ENCODE measurements around the gene NELFE. TPM values are rescaled to one million over a fixed set of nuclear protein-coding genes. Genes with fewer than 3 reads are reported as not detected.

NELFE gene
- total RNA-seq, 2 donors from 2014 or later: 62.4 to 69.3 TPM

- Histone ChIP-seq H3K27ac (no peak overlapping the region), H3K4me1 (ENCODE audit: control insufficient read depth in 1 of 2, low read depth in 2 of 2) (no peaks in the 10 kb centered on the region), H3K4me3 (no peak overlapping the region), H3K9me3 (no peaks in the 10 kb centered on the region), H3K27me3 (replicated peaks; ENCODE audit: insufficient read depth) (no peaks in the 10 kb centered on the region), H3K36me3 (no peaks in the 10 kb centered on the region)
- DNase-seq (ENCODE audit: low spot score) (no peak), ATAC-seq (ENCODE audit: insufficient number of reproducible peaks, low FRiP score, low read depth) (no peak)
- TF ChIP-seq, protein P1, sequence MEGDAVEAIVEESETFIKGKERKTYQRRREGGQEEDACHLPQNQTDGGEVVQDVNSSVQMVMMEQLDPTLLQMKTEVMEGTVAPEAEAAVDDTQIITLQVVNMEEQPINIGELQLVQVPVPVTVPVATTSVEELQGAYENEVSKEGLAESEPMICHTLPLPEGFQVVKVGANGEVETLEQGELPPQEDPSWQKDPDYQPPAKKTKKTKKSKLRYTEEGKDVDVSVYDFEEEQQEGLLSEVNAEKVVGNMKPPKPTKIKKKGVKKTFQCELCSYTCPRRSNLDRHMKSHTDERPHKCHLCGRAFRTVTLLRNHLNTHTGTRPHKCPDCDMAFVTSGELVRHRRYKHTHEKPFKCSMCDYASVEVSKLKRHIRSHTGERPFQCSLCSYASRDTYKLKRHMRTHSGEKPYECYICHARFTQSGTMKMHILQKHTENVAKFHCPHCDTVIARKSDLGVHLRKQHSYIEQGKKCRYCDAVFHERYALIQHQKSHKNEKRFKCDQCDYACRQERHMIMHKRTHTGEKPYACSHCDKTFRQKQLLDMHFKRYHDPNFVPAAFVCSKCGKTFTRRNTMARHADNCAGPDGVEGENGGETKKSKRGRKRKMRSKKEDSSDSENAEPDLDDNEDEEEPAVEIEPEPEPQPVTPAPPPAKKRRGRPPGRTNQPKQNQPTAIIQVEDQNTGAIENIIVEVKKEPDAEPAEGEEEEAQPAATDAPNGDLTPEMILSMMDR (IDR thresholded peaks at IDR 0.05): no peak
These were observed 30.2 kb downstream of the NELFE start for GRCh38 chr6:31928672-31928939.

DNA sequence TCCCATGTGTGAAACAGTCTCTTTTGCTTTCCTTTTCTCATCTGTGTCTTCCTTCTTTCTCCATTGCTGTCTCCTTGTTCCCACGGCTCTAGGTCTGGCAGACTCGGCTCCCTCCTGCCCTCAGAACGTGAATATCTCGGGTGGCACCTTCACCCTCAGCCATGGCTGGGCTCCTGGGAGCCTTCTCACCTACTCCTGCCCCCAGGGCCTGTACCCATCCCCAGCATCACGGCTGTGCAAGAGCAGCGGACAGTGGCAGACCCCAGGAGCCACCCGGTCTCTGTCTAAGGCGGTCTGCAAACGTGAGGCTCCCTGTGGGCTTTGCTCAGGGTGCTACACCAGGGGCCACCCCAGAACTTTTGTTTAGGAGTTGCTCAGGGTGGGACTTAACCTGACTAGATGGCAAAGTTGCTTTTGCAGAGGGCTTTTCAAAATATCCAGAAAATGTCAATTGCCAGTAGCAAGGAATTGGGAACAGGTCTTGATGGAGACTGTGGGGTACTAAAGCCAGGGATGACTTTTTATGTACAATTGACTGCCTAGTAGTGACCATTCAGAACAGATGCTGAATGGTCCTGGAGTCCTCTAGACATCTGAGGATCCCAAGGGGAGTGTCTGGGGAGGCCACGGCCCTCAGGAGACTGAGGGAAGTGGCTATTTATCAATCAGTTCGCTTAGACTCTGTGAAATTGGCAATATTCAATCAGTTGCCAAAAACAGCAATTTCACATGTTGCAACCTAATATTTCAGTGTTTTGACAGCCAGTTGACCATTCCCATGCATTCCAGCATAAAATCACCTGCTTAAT is 30.7 kb downstream of the NELFE start:
- no peaks in the 10 kb centered on the region for H3K9me3 ChIP-seq
- no peaks in the 10 kb centered on the region for H3K4me1 ChIP-seq (ENCODE audit: control insufficient read depth in 1 of 2, low read depth in 2 of 2)
- TF ChIP-seq, protein P1 (IDR thresholded peaks at IDR 0.05): no peak
- peak overlapping the region; percentile 52 for H3K4me3 ChIP-seq
- no peak for ATAC-seq (ENCODE audit: insufficient number of reproducible peaks, low FRiP score, low read depth)
- H3K36me3 ChIP-seq: no peaks in the 10 kb centered on the region
- H3K27me3 ChIP-seq (replicated peaks; ENCODE audit: insufficient read depth): no peaks in the 10 kb centered on the region
- no peak overlapping the region for H3K27ac ChIP-seq
- no peak for DNase-seq (ENCODE audit: low spot score)

DNA sequence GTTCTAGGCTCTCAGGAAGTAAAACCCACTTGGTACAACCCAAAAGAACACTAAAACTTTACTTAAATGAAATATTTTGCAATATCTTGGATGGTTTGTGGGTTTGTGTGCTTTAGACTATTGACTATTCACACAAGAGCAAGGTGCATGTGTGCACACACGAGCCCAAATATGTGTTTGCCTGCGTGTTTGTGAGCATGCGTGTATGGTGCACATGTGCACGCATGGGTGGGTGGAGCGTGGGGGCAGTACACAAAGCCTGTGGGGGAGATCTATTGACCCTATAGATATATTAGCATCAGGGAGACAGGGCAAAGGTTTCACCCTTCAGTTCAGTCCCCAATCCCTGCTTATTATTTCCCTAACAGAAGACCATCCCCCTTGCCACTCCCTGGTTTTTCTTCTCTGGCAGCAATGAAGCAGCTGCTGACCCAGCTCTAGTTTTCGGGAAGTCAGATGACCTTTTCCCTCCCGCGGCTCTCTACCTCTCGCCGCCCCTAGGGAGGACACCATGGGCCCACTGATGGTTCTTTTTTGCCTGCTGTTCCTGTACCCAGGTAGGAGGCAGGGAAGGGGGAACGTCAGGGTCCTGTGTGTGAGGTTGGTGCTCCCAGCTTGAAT is 31.4 kb downstream of the NELFE start, which contains the start of gene C2:
Gene C2, plus strand, starts transcription at position 476 of the 621 bp plus-strand sequence. Its CDS starts 36 bp downstream, at position 512.
- Histone ChIP-seq H3K27ac (no peak within 1 kb of the TSS), H3K4me3 (peak within 1 kb of the TSS; percentile 52), H3K36me3 (no peaks in the 10 kb centered on the region), H3K27me3 (replicated peaks; ENCODE audit: insufficient read depth) (no peaks in the 10 kb centered on the region), H3K4me1 (ENCODE audit: control insufficient read depth in 1 of 2, low read depth in 2 of 2) (no peaks in the 10 kb centered on the region), H3K9me3 (no peaks in the 10 kb centered on the region)
- TF ChIP-seq, protein P1 (IDR thresholded peaks at IDR 0.05): no peak
- ATAC-seq (ENCODE audit: insufficient number of reproducible peaks, low FRiP score, low read depth) (no peak), DNase-seq (ENCODE audit: low spot score) (no peak)

- Histone ChIP-seq H3K4me1 (ENCODE audit: control insufficient read depth in 1 of 2, low read depth in 2 of 2) (no peaks in the 10 kb centered on the region), H3K36me3 (no peaks in the 10 kb centered on the region), H3K9me3 (no peaks in the 10 kb centered on the region), H3K27me3 (replicated peaks; ENCODE audit: insufficient read depth) (no peaks in the 10 kb centered on the region), H3K27ac (no peak overlapping the region), H3K4me3 (no peak overlapping the region)
- ATAC-seq (ENCODE audit: insufficient number of reproducible peaks, low FRiP score, low read depth): no peak
- DNase-seq (ENCODE audit: low spot score): no peak
- TF ChIP-seq, protein P1 (IDR thresholded peaks at IDR 0.05): no peak
These were observed 35.8 kb downstream of the NELFE start for GRCh38 chr6:31922942-31923341.

DNA sequence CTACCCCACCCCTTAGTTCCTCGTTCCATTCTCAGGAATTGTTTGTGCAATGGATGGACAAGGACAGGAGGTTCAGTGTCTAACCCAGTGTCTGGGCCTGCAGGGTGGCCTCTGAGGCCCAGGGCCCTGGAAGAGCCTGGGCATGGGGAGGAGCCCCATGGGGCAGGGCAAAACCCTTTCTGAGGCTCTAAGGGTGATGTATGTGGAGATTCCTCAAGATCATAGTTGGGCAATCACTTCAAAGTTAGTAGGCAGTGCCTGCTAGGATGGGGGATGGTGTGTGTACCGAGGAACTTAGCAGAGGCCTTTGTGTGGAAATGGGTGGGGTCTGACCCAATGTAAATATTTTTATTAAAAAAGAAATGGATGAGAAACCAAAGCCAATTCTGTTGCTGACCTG is 38.0 kb downstream of the NELFE start:
- Histone ChIP-seq H3K27me3 (replicated peaks; ENCODE audit: insufficient read depth) (no peaks in the 10 kb centered on the region), H3K4me1 (ENCODE audit: control insufficient read depth in 1 of 2, low read depth in 2 of 2) (no peaks in the 10 kb centered on the region), H3K4me3 (no peak overlapping the region), H3K9me3 (no peaks in the 10 kb centered on the region), H3K27ac (no peak overlapping the region), H3K36me3 (no peaks in the 10 kb centered on the region)
- TF ChIP-seq, protein P1 (IDR thresholded peaks at IDR 0.05): no peak
- DNase-seq (ENCODE audit: low spot score): no peak
- no peak for ATAC-seq (ENCODE audit: insufficient number of reproducible peaks, low FRiP score, low read depth)
